Heart right ventricle (tissue), 16 donors: ENCODE measurements around the gene PAIP2B. TPM values are rescaled to one million over a fixed set of nuclear protein-coding genes. Genes with fewer than 3 reads are reported as not detected.

Experiments
- ATAC-seq, 8 donors: fragments of 200-7000 bp; cut with Tn5 transposase; one replicate each; pipeline ENCODE4 v1.9.1; 2020; ENCODE audit warnings: mild to moderate bottlenecking in 8 of 8, moderate library complexity in 8 of 8, moderate number of reproducible peaks in 1 of 8
- DNase-seq, 2 donors: peaks; one replicate each; pipeline ENCODE4 v3.0.0-alpha.2; 2020
- H3K27ac ChIP-seq, 10 donors: fragments of 200-600 bp; sonication (generic) in 2 of 10; one replicate each; pipeline versions ENCODE4 v1.5.0 to v1.8.0; 2020 to 2022; ENCODE audit warnings: mild to moderate bottlenecking in 3 of 10
- H3K27me3 ChIP-seq, 7 donors: fragments of 200-600 bp; one replicate each; pipeline ENCODE4 v1.8.0; 2021 to 2022; ENCODE audit warnings: mild to moderate bottlenecking in 2 of 7
- H3K36me3 ChIP-seq, 9 donors: fragments of 200-600 bp; sonication (generic) in 1 of 9; one replicate each; pipeline versions ENCODE4 v1.5.0 to v1.8.0; 2020 to 2022; ENCODE audit warnings: mild to moderate bottlenecking in 2 of 9
- H3K4me1 ChIP-seq, 9 donors: fragments of 200-600 bp; sonication (generic) in 1 of 9; one replicate each; pipeline versions ENCODE4 v1.5.0 to v1.8.0; 2020 to 2022; ENCODE audit warnings: mild to moderate bottlenecking in 4 of 9
- H3K4me3 ChIP-seq, 10 donors: fragments of 200-600 bp; sonication (generic) in 2 of 10; one replicate each; pipeline versions ENCODE4 v1.5.0 to v1.8.0; 2020 to 2022; ENCODE audit warnings: mild to moderate bottlenecking in 7 of 10, moderate library complexity in 2 of 10
- H3K9me3 ChIP-seq, 11 donors: fragments of 200-600 bp in 10 of 11; sonication (generic) in 2 of 11; one replicate each; pipeline versions ENCODE4 v1.5.0 to v1.8.0; 2013 to 2022; ENCODE audit warnings: mild to moderate bottlenecking in 2 of 11, control low read depth in 1 of 11, moderate library complexity in 1 of 11
- CTCF ChIP-seq, 9 donors: fragments of 200-600 bp; sonication (generic) in 2 of 9; IDR thresholded peaks; one replicate each; pipeline versions ENCODE4 v1.5.0 to v1.8.0; 2021 to 2022; ENCODE audit warnings: antibody characterized with exemption in 9 of 9, mild to moderate bottlenecking in 5 of 9, moderate library complexity in 1 of 9
- WGBS, 2 donors: extraction: QIAGEN DNeasy Blood & Tissue Kit; methylation state at CpG; one replicate each; pipeline ENCODE4 v1.1.7; 2013; ENCODE audit warnings: inconsistent platforms in 1 of 2; 5-methylcytosine and 5-hydroxymethylcytosine counted together
- intact Hi-C, 10 donors: fragments of 100-400 bp; cut with DNase I; formaldehyde crosslinking; loops; one replicate each; pipeline versions ENCODE4 v1.11.1 to v1.14.2; 2022
- polyA plus RNA-seq, 2 donors: library from polyadenylated mRNA; stranded (reverse); fragments of 200-250 nt; gene quantifications; one replicate each; pipeline ENCODE4 v1.2.3, GENCODE V29; 2013
- total RNA-seq, 10 donors: library from RNA; stranded (reverse); fragmentation: NEBNext Ultra II Directional in 3 of 10; extraction: Animal tissue kit (Norgen Biotek cat#: 25700) in 3 of 10; gene quantifications; one replicate each; pipeline versions ENCODE4 v1.2.1 to v1.2.4, GENCODE V29; 2021 to 2023
- donor health status: Arrhythmogenic right ventricular cardiomyopathy.
- donor health status: ischemic (EF 13 %, LVEDD 7.1; RV severe dilation, severe dysfunction).
- donor health status: healthy with polysubstance abuse.
- donor health status: DM: no; HTN: yes; CAD: no.
- donor health status: DM: no; HTN: no; CAD: no.
- donor health status: ischemic (EF 25% LVEDD 6.9; RV normal size, moderate dysfunction).
- donor health status: ischemic (EF 25% LVEDD 5.7; RV mildly dilated, moderate dysfunction).
- donor health status: healthy.
- donor health status: DM: yes; HTN: yes; CAD: no.
- donor health status: Ischemic cardiomyopathy.
- donor health status: ischemic (EF 35%, LVEDD 5.7; RV mildly dilated, moderate dysfunction).
- donor health status: nonischemic (EF 11% LVEDD 7.7; RV severe dilation, severe dysfunction).
- donor health status: DM: yes; HTN: yes; CAD: no.
- donor health status: PGD.
- donor health status: ischemic (EF 29% LVEDD 5.4; RV normal size, mild dysfunction).
- donor health status: nonischemic (EF 23%, LVEDD 6.1; RV moderate dilation, normal function).

The PAIP2B gene
- total and polyA plus RNA-seq, 12 donors: 7.2 to 108 (median 60.3) TPM

DNA sequence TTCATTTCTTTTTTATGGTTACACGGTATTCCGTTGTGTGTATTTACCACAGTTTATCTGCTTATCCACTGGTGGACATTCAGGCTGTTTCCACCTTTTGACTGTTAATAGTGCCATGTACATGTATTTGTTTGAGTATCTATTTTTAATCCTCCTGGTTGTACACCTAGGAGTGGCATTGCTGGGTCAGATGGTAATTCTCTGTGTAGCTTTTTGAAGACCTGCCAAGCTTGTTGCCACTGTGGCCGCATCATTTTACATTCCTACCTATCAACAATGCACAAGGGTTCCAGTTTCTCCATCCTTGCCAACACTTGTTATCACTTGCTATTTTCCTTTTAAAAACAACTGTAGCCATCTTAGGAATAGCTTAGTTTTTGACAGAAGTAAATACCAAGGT is 83.1 kb downstream of the PAIP2B start:
- no peak for TF ChIP-seq CTCF (IDR thresholded peaks at IDR 0.05)
- peaks cover 0 to 31% (median 12%) of the 10 kb centered on the region in 9 donors for H3K4me1 ChIP-seq
- H3K9me3 ChIP-seq: no peaks in the 10 kb centered on the region
- ATAC-seq (peak in 7 of 8 donors; percentile 52 to 89 (median 80)), DNase-seq (peak in 1 of 2 donors; percentile 29)
- peak overlapping the region in 6 of 10 donors; percentile 36 to 73 (median 60) for H3K27ac ChIP-seq
- no peak overlapping the region for H3K4me3 ChIP-seq
- WGBS, 2 donors: 46 to 66% methylated on average over 3 of the region's 3 CpGs
- H3K27me3 ChIP-seq: no peaks in the 10 kb centered on the region
- intact Hi-C loops: no loop called here
- peaks cover 0 to 100% (median 71%) of the 10 kb centered on the region in 9 donors for H3K36me3 ChIP-seq

DNA sequence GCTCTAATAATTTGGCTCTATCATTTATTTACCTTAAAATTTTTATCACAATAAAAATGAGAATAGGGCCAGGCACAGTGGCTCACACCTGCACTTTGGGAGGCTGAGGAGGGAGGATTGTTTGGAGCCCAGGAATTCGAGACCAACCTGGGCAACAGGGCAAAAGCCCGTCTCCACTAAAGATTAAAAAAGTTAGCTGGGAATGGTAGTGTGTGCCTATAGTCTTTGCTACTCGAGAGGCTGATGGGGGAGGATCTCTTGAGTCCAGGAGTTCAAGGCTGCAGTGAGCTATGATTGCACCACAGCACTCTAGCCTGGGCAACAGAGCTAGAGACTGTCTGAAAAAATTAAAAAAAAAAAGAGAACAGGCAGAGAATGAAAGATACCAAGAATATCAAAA is 90.7 kb downstream of the PAIP2B start:
- DNase-seq: no peak
- TF ChIP-seq CTCF (IDR thresholded peaks at IDR 0.05): no peak

GRCh38 chr2:71133603-71134002 is 93.3 kb downstream of the PAIP2B start:
- ATAC-seq (no peak), DNase-seq (no peak)
- H3K4me1 ChIP-seq: peaks cover 6 to 29% (median 25%) of the 10 kb centered on the region in 9 donors
- peaks cover 0 to 63% (median 37%) of the 10 kb centered on the region in 9 donors for H3K36me3 ChIP-seq
- intact Hi-C loops: loop anchor here in 1 of 10 donors (5.0 kb wide), 1 partner anchor 66 kb away; the partner anchor contains the start of gene NAGK
- no peak overlapping the region for H3K27ac ChIP-seq
- TF ChIP-seq CTCF (IDR thresholded peaks at IDR 0.05): no peak
- H3K27me3 ChIP-seq: no peaks in the 10 kb centered on the region
- no peak overlapping the region for H3K4me3 ChIP-seq
- no peaks in the 10 kb centered on the region for H3K9me3 ChIP-seq

More for the DNA sequence above, 90.7 kb downstream of the PAIP2B start:
- peaks cover 0 to 89% (median 57%) of the 10 kb centered on the region in 9 donors for H3K36me3 ChIP-seq
- intact Hi-C loops: no loop called here
- no peaks in the 10 kb centered on the region for H3K9me3 ChIP-seq
- no peaks in the 10 kb centered on the region for H3K27me3 ChIP-seq
- ATAC-seq: no peak
- H3K4me3 ChIP-seq: no peak overlapping the region
- WGBS, 2 donors: 90 to 93% methylated on average over 3 of the region's 3 CpGs
- H3K4me1 ChIP-seq: peaks cover 5 to 20% (median 15%) of the 10 kb centered on the region in 9 donors
- no peak overlapping the region for H3K27ac ChIP-seq

Other genes starting within 250 kb of the PAIP2B start
- 1 to 10 TPM in 1 of 10 donors, under 1 TPM in 8, not detected in 1; 0.14 to 1.3 (median 0.74) TPM for gene ANKRD53, start 248.5 kb downstream of the PAIP2B start, total RNA-seq
- gene ANKRD53, start 248.5 kb downstream of the PAIP2B start, polyA plus RNA-seq: 1 to 10 TPM in 1 of 2 donors, under 1 TPM in 1; 0.97 to 1.1 TPM
- 10 to 100 TPM; 35.9 to 67.0 (median 45.1) TPM for gene TEX261, start 232.2 kb downstream of the PAIP2B start, total RNA-seq
- gene TEX261, start 232.2 kb downstream of the PAIP2B start, polyA plus RNA-seq: 10 to 100 TPM; 17.5 to 34.4 TPM
- gene NAGK, start 158.5 kb downstream of the PAIP2B start, total RNA-seq: 10 to 100 TPM; 40.4 to 93.4 (median 44.5) TPM
- 10 to 100 TPM; 76.8 to 99.8 TPM for gene NAGK, start 158.5 kb downstream of the PAIP2B start, polyA plus RNA-seq
- gene MCEE, start 96.9 kb downstream of the PAIP2B start, total RNA-seq: 10 to 100 TPM; 29.6 to 43.8 (median 35.3) TPM
- 10 to 100 TPM; 30.6 to 41.6 TPM for gene MCEE, start 96.9 kb downstream of the PAIP2B start, polyA plus RNA-seq
- gene MPHOSPH10, start 96.5 kb downstream of the PAIP2B start, total RNA-seq: 10 to 100 TPM; 18.9 to 32.1 (median 22.9) TPM
- gene MPHOSPH10, start 96.5 kb downstream of the PAIP2B start, polyA plus RNA-seq: 10 to 100 TPM; 18.5 to 39.4 TPM
- 100 to 1,000 TPM in 1 of 10 donors, 10 to 100 TPM in 9; 68.4 to 100 (median 82.8) TPM for gene ZNF638, start 104.7 kb upstream of the PAIP2B start, total RNA-seq
- 100 to 1,000 TPM in 1 of 2 donors, 10 to 100 TPM in 1; 45.2 to 219 TPM for gene ZNF638, start 104.7 kb upstream of the PAIP2B start, polyA plus RNA-seq
- gene DYSF, start 226.5 kb upstream of the PAIP2B start, total RNA-seq: 100 to 1,000 TPM in 1 of 10 donors, 10 to 100 TPM in 9; 48.3 to 100 (median 71.9) TPM
- gene DYSF, start 226.5 kb upstream of the PAIP2B start, polyA plus RNA-seq: 10 to 100 TPM; 20.6 to 29.8 TPM